GM18951 (cell line): ENCODE measurements around the gene ACTBL2.

Source experiments
- POLR2A ChIP-seq: IDR thresholded peaks from 4 replicates; pipeline ENCODE4 v1.6.1; 2011; ENCODE audit warnings: mild to moderate bottlenecking; ENCODE audit not compliant: insufficient read length, insufficient read depth; ENCODE audit errors: extremely low read depth
- in situ Hi-C: fragments of 300-500 bp; cut with MboI; formaldehyde crosslinking; loops from one replicate; pipeline ENCODE4 v1.12.0; 2022; ENCODE audit warnings: low sequenced_read_pairs, mixed read lengths, inconsistent platforms; ENCODE audit not compliant: unreplicated experiment

Gene ACTBL2

DNA sequence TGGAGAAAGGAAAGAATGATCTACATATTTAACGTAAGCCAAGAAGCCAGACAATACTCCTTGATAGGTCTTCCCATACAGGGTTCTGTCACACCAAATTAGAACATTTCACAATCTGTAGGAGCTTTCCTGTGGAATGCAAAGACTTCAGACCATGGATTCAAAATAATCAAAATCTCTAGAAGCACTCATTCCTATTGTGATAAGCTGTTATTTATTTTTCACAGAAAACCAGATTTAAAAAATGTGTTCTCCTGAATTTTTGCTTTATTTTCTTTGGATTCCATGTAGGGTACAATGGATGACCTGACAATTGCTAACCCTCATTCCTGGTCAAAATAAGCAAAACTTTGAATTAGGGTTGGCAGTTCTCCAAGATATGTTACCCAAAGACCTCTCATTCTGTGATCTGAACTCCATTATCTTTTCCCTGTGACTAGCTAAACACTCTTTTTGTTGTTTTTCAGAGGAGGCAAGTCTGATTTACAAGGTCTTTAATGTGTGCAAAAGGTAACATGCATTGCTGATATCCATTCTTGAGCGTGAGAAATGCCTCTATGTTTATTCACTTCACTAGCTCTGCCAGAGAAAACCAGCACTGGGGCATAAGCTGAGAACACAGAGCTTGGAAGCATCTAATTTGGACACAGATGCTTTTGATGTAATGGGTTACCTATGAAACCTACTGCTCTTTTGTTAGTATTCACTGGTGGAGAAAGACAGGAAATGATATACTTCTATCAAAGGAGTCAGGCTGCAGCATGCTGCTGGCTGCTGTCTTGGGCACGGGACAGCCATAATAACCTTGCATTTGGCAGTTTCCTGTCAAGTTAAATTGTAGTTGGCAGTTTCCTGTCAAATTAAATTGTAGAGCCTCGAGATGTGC is 31.4 kb downstream of the ACTBL2 start:
- no peak for TF ChIP-seq POLR2A
- in situ Hi-C loops = no loop called here

DNA sequence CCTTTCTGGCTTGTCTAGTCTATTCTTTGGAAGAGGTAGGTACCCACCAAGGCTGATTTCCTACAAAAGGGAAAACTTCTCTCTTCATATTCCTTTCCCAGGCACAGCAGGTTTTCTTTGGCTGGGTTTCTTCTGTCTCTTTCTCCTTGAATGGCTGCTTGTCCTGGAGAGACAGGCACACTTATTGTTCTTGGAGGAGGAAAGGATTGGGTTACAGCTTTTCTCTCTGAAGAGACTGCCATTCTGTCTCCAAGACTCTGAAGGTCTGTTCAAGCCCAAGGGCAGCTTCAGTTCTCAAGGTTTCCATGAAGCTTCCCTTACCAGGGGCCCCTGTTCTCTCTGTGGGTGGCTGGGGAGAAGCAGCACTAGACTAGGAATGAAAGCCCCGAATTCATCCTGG is 33.9 kb downstream of the ACTBL2 start:
- in situ Hi-C loops = no loop called here
- no peak for TF ChIP-seq POLR2A

GRCh38 chr5:57448287-57448686 is 34.3 kb downstream of the ACTBL2 start:
- TF ChIP-seq POLR2A = no peak
- in situ Hi-C loops = no loop called here

DNA sequence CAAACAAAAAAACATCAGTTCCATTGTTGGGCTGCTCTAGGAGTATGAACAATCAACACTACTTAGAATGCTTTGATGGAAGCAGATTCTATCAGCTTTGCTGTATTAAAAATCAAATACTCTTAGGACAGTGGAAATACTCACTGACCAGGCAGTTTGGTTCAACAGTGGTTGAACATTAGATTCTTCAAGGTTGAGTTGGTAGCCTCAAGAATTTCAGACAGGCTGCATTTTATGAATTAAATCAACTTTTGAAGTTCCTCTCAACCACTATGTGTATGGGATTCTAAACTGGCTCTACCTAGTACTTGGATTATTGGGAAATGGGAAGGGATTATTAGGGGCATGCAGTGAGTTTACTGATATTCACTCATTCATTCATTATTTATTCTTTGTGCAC is 35.0 kb downstream of the ACTBL2 start:
- in situ Hi-C loops = no loop called here
- no peak for TF ChIP-seq POLR2A

DNA sequence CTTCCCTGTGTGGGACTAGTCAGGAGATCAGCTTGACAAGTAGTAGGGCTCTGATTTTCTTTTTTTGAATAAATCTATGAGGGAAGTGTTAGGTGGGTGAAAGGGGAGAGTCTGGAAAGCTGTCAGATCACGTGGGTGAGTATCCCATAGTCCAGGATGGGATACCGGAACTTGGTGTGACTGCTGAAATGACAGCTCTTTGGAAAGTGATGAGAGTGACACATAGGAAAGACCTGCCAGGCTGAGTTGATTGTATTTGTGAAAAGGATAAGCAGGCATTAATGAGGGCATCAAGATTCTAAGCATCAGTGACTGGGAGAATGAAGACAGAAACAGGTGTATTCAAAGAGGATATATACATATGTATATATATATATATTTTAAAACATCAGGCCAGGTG is 35.6 kb downstream of the ACTBL2 start:
- TF ChIP-seq POLR2A = no peak

DNA sequence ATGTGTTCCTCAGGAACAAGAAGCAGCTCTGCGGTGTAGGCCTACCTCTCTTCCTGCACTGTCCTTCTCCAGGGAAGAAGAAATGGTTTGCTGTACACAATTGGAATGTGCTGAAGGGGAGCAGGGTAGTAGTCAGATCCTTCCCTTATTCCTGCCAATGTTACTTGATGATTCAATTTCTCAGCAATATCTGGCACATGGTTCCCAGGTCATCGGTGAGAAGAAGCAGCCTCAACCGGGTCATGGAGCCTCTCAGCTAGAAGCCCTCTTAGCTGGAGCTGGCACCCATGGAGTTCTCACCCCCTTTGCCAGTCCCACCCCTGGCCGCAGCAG is 36.9 kb downstream of the ACTBL2 start:
- in situ Hi-C loops = no loop called here

More for the DNA sequence above, 35.6 kb downstream of the ACTBL2 start:
- in situ Hi-C loops = no loop called here

DNA sequence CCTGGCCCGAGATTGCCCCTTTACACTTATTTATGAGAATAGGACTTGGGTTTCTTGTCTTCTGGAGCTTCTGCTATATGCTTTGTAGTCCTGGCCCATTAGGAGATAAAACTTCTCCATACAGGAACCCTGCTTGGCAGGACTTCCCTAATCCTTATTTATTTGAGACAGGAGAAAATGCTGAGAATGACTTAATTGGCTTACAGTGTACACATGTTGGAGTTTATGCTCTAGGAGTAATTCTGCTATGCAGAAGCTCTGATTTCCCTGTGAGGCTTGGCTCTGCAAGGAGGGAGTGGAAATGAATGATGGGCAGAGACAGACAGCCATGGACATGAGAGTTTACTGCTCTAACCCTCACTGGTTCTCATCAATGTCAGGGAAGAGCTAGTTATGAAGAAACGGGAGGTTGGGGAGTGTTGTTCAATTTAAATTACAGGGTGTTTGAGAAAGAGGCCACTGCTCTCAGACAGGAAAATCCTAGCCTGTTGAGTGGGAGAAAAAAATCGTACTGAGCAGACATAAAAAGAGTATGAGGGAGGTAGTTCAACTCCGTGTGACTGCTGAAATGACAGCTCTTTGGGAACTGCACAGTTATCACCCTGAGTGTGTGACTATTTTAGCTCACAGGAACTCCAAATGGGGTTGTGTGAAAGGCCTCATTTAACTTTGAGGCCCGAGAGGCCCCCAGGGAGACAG is 37.5 kb downstream of the ACTBL2 start:
- in situ Hi-C loops = no loop called here
- TF ChIP-seq POLR2A = no peak

More for the DNA sequence above, 36.9 kb downstream of the ACTBL2 start:
- no peak for TF ChIP-seq POLR2A

DNA sequence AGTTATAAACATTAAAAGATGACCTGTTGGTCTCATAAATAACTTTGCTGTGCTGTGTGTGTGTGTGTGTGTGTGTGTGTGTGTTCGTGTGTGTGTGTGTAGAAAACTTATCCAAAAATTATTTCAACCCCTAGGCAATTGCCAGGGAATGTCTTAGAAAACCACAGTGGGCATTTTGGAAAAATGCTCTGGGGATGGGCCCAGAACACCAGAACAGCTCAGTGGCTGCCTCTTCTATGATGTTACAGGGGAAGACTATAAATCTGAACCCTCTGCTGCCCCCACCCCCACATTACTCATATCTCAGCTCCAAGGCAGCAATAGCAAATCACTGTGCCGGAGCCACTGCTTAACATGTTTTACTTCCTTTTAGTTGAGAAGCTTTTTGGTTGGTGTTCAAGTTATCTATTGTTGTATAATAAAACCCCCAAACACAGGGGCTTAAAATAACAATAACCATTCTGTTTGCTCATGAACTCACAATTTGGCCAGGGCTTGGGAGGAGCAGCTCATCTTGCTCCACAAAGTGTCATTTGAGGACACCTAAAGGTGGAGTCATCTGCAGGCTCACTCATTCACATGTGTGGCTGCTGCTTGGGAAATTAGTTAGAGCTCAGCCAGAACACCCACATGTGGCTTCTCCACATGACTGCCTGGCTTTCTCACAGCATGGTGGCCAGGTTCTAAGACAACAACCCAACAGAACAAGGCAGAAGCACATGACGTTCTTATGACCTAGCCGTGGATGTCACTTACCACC is 40.4 kb downstream of the ACTBL2 start:
- in situ Hi-C loops = no loop called here
- no peak for TF ChIP-seq POLR2A

DNA sequence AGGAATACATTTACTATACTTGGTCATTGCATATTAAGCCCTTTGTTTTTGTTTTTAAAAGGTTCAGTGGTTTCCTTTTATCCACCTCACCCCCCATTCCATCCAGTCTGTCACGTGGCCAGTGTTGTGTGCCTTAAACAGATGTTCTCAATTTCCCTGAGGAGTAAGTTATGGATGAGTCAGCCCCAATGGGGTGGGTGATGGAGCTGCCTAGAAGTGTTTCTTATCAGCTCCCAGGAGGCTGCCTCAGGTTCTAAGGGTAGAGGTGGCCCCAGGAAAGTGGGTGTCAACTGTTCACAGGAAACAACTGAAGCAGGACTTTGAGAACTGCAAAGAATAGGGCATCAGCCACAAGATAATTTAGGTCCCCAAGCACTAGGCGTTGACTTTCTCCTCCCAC is 41.1 kb downstream of the ACTBL2 start:
- no peak for TF ChIP-seq POLR2A
- in situ Hi-C loops = no loop called here

- in situ Hi-C loops = no loop called here
- TF ChIP-seq POLR2A = no peak
Observed at GRCh38 chr5:57439601-57440000, 43.0 kb downstream of the ACTBL2 start.

DNA sequence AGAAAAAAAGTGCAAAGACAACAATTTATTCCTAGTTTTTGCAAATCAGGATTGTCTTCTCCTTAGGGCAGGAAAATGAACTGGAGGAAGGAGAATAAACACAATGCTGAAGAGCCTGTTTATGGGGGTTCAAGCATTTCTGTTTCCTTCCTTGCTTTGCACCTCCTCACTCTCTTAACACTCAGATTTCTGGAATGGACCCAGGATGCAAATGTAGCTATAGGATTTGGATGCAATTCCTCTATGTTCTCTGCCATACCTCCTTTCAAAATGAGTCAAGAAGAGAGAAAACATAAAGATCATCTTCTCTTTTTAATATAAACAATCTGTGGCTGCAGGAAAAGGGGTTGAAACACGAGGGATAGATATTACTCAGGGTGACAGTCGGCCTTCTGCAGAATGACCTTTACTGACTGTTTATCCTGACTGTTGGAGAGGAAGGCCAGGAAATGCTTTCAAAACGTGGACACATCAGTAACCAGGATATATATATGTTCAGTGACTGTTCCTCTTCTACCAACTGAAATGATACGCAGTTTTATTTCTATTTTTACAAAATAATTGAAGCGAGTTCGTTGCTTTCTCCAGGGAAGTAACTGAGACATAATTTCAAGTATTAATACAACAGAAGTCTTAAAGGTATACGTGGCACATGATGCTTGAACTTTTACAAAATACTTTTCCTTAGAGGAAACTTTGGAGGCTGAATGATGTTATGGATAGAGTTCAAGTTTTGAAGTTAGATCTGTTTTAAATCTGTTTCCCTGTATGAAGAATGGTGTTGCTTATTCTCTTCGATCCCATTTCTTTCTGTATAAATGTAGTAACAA is 44.4 kb downstream of the ACTBL2 start:
- in situ Hi-C loops = no loop called here
- TF ChIP-seq POLR2A = no peak

DNA sequence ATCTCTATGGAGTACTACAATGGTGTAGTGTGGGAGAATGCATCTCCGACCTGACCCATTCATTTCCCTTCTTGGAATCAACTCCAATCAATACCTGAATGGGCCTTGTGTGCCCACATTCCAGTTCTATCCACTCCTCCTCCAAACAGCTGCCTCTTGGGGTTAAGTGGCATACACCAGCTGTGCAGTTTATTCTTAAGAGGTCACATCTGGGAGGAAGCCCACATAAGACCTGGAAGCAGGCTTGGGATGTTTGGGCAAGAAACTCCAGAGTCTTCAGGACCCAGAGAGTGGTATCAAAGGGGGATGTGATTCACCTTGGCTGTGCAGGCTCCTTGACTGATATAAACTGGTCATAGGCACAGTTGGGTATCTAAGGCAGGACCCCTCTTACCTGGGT is 46.0 kb downstream of the ACTBL2 start:
- TF ChIP-seq POLR2A = no peak
- in situ Hi-C loops = no loop called here
